Panc1 (cell line): ENCODE measurements around the gene PCBD2. TPM values are rescaled to one million over a fixed set of nuclear protein-coding genes. Genes with fewer than 3 reads are reported as not detected.

Experiments
- ATAC-seq: fragments of 200-7000 bp; cut with Tn5 transposase; 2 replicates; pipeline ENCODE4 v1.9.1; 2020; ENCODE audit warnings: mild to moderate bottlenecking, moderate library complexity
- BruUV-seq: library from RNA; stranded (reverse); fragments of 400-500 nt; replicated peaks from 2 replicates; lab custom pipeline; 2021; lab: Mats Ljungman, UMichigan
- CTCF ChIA-PET: fragments of 300-600 bp; sonication (Branson Sonifier 250); formaldehyde crosslinking; loops from one replicate; lab custom pipeline; 2022; ENCODE audit warnings: antibody characterized with exemption; lab: Charles Lee
- POLR2A ChIA-PET: fragments of 300-600 bp; sonication (Branson Sonifier 250); formaldehyde crosslinking; loops from one replicate; lab custom pipeline; 2022; ENCODE audit warnings: antibody characterized with exemption; lab: Charles Lee
- DNase-seq: peaks from one replicate; pipeline ENCODE4 v3.0.0-alpha.2; 2010; ENCODE audit warnings: low read depth, low spot score
- H3K27ac ChIP-seq: 2 replicates; pipeline ENCODE4 v1.5.1; 2011; ENCODE audit warnings: mild to moderate bottlenecking, low read length, inconsistent platforms
- H3K27me3 ChIP-seq: fragments of 200-500 bp; sonication (Bioruptor generic); 2 replicates; pipeline ENCODE4 v1.6.0; 2014; ENCODE audit warnings: low read length, inconsistent platforms; ENCODE audit not compliant: control insufficient read depth, insufficient read depth
- H3K36me3 ChIP-seq: fragments of 200-500 bp; sonication (Bioruptor generic); 2 replicates; pipeline ENCODE4 v1.5.1; 2014; ENCODE audit warnings: inconsistent platforms, mild to moderate bottlenecking, low read length, moderate library complexity; ENCODE audit not compliant: control insufficient read depth, insufficient read depth
- H3K4me1 ChIP-seq: 2 replicates; pipeline ENCODE4 v1.5.1; 2011; ENCODE audit warnings: inconsistent platforms, mild to moderate bottlenecking, low read length, moderate library complexity; ENCODE audit not compliant: control insufficient read depth, insufficient read depth
- H3K4me3 ChIP-seq, 2 experiments: 2 replicates each; pipeline ENCODE4 v1.5.1; 2011 to 2012; ENCODE audit warnings: low read depth in 2 of 2, low read length in 2 of 2, mild to moderate bottlenecking in 2 of 2, inconsistent platforms in 1 of 2, moderate library complexity in 1 of 2
- H3K9me3 ChIP-seq: fragments of 200-500 bp; sonication (Bioruptor generic); 2 replicates; pipeline ENCODE4 v1.5.1; 2014; ENCODE audit warnings: low read depth, mild to moderate bottlenecking, inconsistent platforms, low read length, moderate library complexity; ENCODE audit not compliant: control insufficient read depth, insufficient read depth
- POLR2AphosphoS5 ChIP-seq: IDR thresholded peaks from 2 replicates; pipeline ENCODE4 v1.6.1; 2012; ENCODE audit warnings: mild to moderate bottlenecking, low read depth, low read length, moderate library complexity
- REST ChIP-seq, 2 experiments: IDR thresholded peaks; 2 replicates each; pipeline ENCODE4 v1.6.1; 2011 to 2012; ENCODE audit warnings: low read depth in 2 of 2, control low read depth in 1 of 2, low read length in 1 of 2, mild to moderate bottlenecking in 1 of 2, moderate library complexity in 1 of 2; ENCODE audit not compliant: insufficient read depth in 1 of 2
- SIN3A ChIP-seq: IDR thresholded peaks from 2 replicates; pipeline ENCODE4 v1.6.1; 2012; ENCODE audit warnings: low read depth, mild to moderate bottlenecking, low read length, moderate library complexity, borderline replicate concordance; ENCODE audit not compliant: insufficient read depth
- TCF7L2 ChIP-seq: IDR thresholded peaks from 2 replicates; pipeline ENCODE4 v1.6.1; 2011; ENCODE audit warnings: mild to moderate bottlenecking, low read depth, low read length, inconsistent platforms
- in situ Hi-C: cut with HindIII; loops from 2 replicates; pipeline ENCODE4 v1.10.0; 2016; ENCODE audit warnings: low sequenced_read_pairs, low pct_unique_long_range_greater_than_20kb
- intact Hi-C: fragments of 100-400 bp; cut with micrococcal nuclease; formaldehyde crosslinking; loops from one replicate; pipeline ENCODE4 v1.10.0; 2022; ENCODE audit not compliant: unreplicated experiment
- total RNA-seq: library from RNA; stranded (reverse); gene quantifications from one replicate; pipeline ENCODE4 v1.2.1, GENCODE V29; 2021; ENCODE audit not compliant: unreplicated experiment
- TF ChIP-seq, protein P1 (sequence below): fragments of 450-650 bp; IDR thresholded peaks from 2 replicates; pipeline ENCODE4 v1.5.1; 2017; ENCODE audit warnings: mild to moderate bottlenecking

The PCBD2 gene
- total RNA-seq, 1 experiment from 2014 or later = 19.8 TPM

- Histone ChIP-seq H3K4me3 (no peak overlapping the region), H3K27ac (no peak overlapping the region), H3K4me1 (peaks cover 7% of the 10 kb centered on the region; the same call in 1 of the 2 replicates), H3K9me3 (no peaks in the 10 kb centered on the region), H3K36me3 (no peaks in the 10 kb centered on the region; the same call in 1 of the 2 replicates), H3K27me3 (no peaks in the 10 kb centered on the region)
- in situ Hi-C loops (no loop called here), intact Hi-C loops (no loop called here)
- ChIA-PET POLR2A (interaction anchor here (0.8 kb wide), 1 partner anchor 11 kb away, joined by 3 read pairs; no protein-coding TSS in a partner anchor), CTCF (interaction anchor here (1.0 kb wide), 1 partner anchor 9 kb away, joined by 3 read pairs; no protein-coding TSS in a partner anchor)
- BruUV-seq = no TSS peak
- ATAC-seq (no peak), DNase-seq (no peak)
- no peak for TF ChIP-seq POLR2AphosphoS5
- TF ChIP-seq TCF7L2 = no peak
- TF ChIP-seq SIN3A = no peak
- no peak for TF ChIP-seq REST (IDR thresholded peaks at IDR 0.05; ENCODE audit: insufficient read depth in 1 of 2, low read depth in 2 of 2, low read length in 1 of 2)
- TF ChIP-seq, protein P1, sequence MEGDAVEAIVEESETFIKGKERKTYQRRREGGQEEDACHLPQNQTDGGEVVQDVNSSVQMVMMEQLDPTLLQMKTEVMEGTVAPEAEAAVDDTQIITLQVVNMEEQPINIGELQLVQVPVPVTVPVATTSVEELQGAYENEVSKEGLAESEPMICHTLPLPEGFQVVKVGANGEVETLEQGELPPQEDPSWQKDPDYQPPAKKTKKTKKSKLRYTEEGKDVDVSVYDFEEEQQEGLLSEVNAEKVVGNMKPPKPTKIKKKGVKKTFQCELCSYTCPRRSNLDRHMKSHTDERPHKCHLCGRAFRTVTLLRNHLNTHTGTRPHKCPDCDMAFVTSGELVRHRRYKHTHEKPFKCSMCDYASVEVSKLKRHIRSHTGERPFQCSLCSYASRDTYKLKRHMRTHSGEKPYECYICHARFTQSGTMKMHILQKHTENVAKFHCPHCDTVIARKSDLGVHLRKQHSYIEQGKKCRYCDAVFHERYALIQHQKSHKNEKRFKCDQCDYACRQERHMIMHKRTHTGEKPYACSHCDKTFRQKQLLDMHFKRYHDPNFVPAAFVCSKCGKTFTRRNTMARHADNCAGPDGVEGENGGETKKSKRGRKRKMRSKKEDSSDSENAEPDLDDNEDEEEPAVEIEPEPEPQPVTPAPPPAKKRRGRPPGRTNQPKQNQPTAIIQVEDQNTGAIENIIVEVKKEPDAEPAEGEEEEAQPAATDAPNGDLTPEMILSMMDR = no peak
Observed at GRCh38 chr5:134902071-134902801, 2.7 kb upstream of the PCBD2 start.

DNA sequence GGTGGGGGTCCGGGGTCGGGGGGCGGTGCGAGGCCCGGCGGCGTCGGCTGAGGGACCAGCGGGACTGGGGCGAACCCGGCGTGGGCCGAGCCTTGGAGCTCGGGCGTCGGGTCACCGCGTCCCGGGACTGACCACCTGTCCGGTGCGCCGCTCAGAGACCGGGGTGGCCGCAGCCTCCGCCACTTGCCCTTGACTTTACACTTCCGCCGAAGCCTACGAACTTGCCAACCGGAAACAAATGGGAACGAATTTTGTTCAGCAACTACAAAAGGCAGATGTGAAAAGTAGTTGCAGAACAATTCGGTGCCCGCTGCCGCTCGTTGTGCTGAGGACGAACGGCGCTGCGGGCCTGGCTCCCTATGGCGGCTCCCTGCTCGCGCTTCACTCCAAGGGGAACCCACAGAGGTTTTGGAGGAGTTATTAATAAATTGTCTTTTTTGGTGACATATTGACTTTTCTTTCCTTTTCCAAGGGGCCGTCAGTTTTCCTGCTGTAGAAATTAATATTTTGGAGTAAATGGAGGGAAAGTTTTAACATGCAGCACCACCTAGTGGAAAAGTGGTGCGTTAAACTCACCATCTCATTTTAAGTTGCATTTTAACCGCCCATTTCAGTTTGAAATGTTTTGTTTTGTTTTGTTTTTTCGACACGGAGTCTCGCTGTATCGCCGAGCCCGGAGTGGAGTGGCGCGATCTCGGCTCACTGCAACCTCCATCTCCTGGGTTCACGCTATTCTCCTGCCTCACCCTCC, 490 bp downstream of the PCBD2 start:
- intact Hi-C loops (no loop called here), in situ Hi-C loops (no loop called here)
- BruUV-seq = no TSS peak
- H3K9me3 ChIP-seq = no peaks in the 10 kb centered on the region
- DNase-seq = peak; percentile 50
- H3K27me3 ChIP-seq = no peaks in the 10 kb centered on the region
- peak overlapping the region; percentile 70 to 75 for H3K4me3 ChIP-seq
- ChIA-PET CTCF (interaction anchor here (1.2 kb wide), 1 partner anchor 288 kb away, joined by 3 read pairs; no protein-coding TSS in a partner anchor), POLR2A (no interaction called here)
- peak; percentile 76 for ATAC-seq
- H3K27ac ChIP-seq = peak overlapping the region; percentile 93
- peaks cover 7% of the 10 kb centered on the region; the same call in 1 of the 2 replicates for H3K4me1 ChIP-seq
- 0 out of 2 replicates have a peak, but pooled peaks have one; percentile 25 for TF ChIP-seq SIN3A
- peak; percentile 16; the same call in 1 of the 2 replicates for TF ChIP-seq POLR2AphosphoS5
- TF ChIP-seq TCF7L2 = no peak
- TF ChIP-seq, protein P1 = peak; percentile 84
- no peak for TF ChIP-seq REST (IDR thresholded peaks at IDR 0.05; ENCODE audit: insufficient read depth in 1 of 2, low read depth in 2 of 2, low read length in 1 of 2)
- no peaks in the 10 kb centered on the region; the same call in 1 of the 2 replicates for H3K36me3 ChIP-seq
